ENCODE results near the gene SFMBT2.

SFMBT2 gene

GRCh38 chr10:7159517-7159916, 251.3 kb downstream of the SFMBT2 start:
- TF ChIP-seq CTCF (IDR thresholded peaks at IDR 0.05) (no peak), ZFX (IDR thresholded peaks at IDR 0.05; ENCODE audit: borderline replicate concordance) (no peak)
- H3K27ac ChIP-seq: no peak overlapping the region

- H3K27ac ChIP-seq: no peak overlapping the region
- TF ChIP-seq CTCF (IDR thresholded peaks at IDR 0.05) (no peak), ZFX (IDR thresholded peaks at IDR 0.05; ENCODE audit: borderline replicate concordance) (no peak)
Observed at GRCh38 chr10:7157091-7157490, 253.7 kb downstream of the SFMBT2 start.

GRCh38 chr10:7153750-7154149, 257.1 kb downstream of the SFMBT2 start:
- TF ChIP-seq ZFX (IDR thresholded peaks at IDR 0.05; ENCODE audit: borderline replicate concordance) (no peak), CTCF (IDR thresholded peaks at IDR 0.05) (no peak)
- no peak overlapping the region for H3K27ac ChIP-seq

- no peak for TF ChIP-seq CTCF (IDR thresholded peaks at IDR 0.05)
- TF ChIP-seq ZFX (IDR thresholded peaks at IDR 0.05; ENCODE audit: borderline replicate concordance): no peak
- H3K27ac ChIP-seq: no peak overlapping the region
Observed at GRCh38 chr10:7152982-7153381, 257.9 kb downstream of the SFMBT2 start.

- no peak overlapping the region for H3K27ac ChIP-seq
- TF ChIP-seq ZFX (IDR thresholded peaks at IDR 0.05; ENCODE audit: borderline replicate concordance) (no peak), CTCF (IDR thresholded peaks at IDR 0.05) (no peak)
Observed at GRCh38 chr10:7152341-7152740, 258.5 kb downstream of the SFMBT2 start.

GRCh38 chr10:7151538-7151937, 259.3 kb downstream of the SFMBT2 start:
- H3K27ac ChIP-seq: no peak overlapping the region
- TF ChIP-seq ZFX (IDR thresholded peaks at IDR 0.05; ENCODE audit: borderline replicate concordance) (no peak), CTCF (IDR thresholded peaks at IDR 0.05) (no peak)

- no peak for TF ChIP-seq CTCF (IDR thresholded peaks at IDR 0.05)
- no peak for TF ChIP-seq ZFX (IDR thresholded peaks at IDR 0.05; ENCODE audit: borderline replicate concordance)
- H3K27ac ChIP-seq: no peak overlapping the region
Observed at GRCh38 chr10:7150349-7150748, 260.5 kb downstream of the SFMBT2 start.
